Neutrophil (primary cell): ENCODE data around the gene ERO1B.

ENCODE experiments used
- H3K27ac ChIP-seq: fragments of 200-600 bp; sonication (generic); 2 replicates; pipeline ENCODE4 v1.5.1; 2016; ENCODE audit warnings: mild to moderate bottlenecking, moderate library complexity
- H3K27me3 ChIP-seq: fragments of 200-600 bp; sonication (generic); 2 replicates; pipeline ENCODE4 v1.6.0; 2016; ENCODE audit warnings: mild to moderate bottlenecking
- H3K36me3 ChIP-seq: fragments of 200-600 bp; sonication (generic); 2 replicates; pipeline ENCODE4 v1.5.1; 2017
- H3K4me1 ChIP-seq, 2 experiments: fragments of 200-600 bp in 1 of 2; sonication (generic) in 1 of 2; 1 replicate in 1 of 2; 2 replicates in 1 of 2; pipeline versions ENCODE4 v1.5.1 to v1.6.1; 2013 to 2016; ENCODE audit warnings: low read depth in 1 of 2, low read length in 1 of 2, mild to moderate bottlenecking in 1 of 2, moderate library complexity in 1 of 2; ENCODE audit not compliant: control insufficient read depth in 1 of 2, insufficient read depth in 1 of 2
- H3K4me3 ChIP-seq, 2 experiments: fragments of 200-600 bp in 1 of 2; sonication (generic) in 1 of 2; 1 replicate in 1 of 2; 2 replicates in 1 of 2; pipeline ENCODE4 v1.5.1; 2013 to 2016; ENCODE audit warnings: low read depth in 1 of 2, low read length in 1 of 2, mild to moderate bottlenecking in 1 of 2, moderate library complexity in 1 of 2
- H3K9me3 ChIP-seq: fragments of 200-600 bp; sonication (generic); 2 replicates; pipeline ENCODE4 v1.5.1; 2016
- TF ChIP-seq, protein P1 (sequence below): fragments of 200-600 bp; sonication (generic); IDR thresholded peaks from 2 replicates; pipeline ENCODE4 v1.5.1; 2016; ENCODE audit warnings: antibody characterized with exemption

ERO1B gene

DNA sequence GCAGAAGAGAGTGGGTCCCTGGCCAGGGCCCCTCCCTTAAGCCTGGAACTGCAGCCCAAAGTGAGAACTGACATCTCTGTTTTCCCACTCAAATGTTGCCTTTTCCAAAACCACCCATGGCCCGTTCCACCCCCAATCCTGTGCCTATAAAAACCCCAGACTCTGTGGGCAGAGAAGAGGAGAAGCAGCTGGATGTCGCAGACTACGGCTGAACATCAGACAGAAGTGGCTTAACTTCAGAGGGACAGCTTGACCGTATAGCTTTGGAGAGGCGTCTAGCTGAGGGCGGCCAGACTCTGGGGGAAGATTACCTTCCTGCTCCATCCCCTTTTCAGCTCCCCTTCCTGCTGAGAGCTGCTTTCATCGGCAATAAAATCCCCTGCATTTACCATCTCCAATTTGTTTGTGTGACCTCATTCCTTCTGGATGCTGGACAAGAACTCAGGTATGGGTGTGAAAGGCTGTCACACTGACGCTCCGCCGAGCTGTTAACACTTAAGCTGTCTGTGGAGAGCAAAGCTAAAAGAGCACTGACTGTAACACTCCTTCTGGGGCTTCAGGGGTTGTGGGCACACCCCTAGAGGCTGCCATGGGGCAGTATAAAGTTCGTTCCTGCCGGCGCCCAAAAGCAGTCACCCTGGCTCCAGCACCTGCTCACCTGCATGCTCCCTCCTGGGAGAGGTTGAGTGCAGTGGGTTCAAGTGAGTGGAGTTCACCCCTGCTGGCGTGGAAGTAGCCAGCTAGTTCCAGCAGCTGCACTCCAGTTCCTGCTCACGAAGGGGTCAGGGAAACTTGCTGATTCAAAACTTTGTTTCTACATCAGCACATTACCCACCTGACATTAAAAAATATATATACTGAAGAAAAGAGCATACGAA is 19.6 kb upstream of the ERO1B start:
- Histone ChIP-seq H3K4me1 (no peaks in the 10 kb centered on the region), H3K4me3 (no peak overlapping the region), H3K27ac (no peak overlapping the region), H3K27me3 (no peaks in the 10 kb centered on the region), H3K9me3 (no peaks in the 10 kb centered on the region), H3K36me3 (no peaks in the 10 kb centered on the region)
- TF ChIP-seq, protein P1, sequence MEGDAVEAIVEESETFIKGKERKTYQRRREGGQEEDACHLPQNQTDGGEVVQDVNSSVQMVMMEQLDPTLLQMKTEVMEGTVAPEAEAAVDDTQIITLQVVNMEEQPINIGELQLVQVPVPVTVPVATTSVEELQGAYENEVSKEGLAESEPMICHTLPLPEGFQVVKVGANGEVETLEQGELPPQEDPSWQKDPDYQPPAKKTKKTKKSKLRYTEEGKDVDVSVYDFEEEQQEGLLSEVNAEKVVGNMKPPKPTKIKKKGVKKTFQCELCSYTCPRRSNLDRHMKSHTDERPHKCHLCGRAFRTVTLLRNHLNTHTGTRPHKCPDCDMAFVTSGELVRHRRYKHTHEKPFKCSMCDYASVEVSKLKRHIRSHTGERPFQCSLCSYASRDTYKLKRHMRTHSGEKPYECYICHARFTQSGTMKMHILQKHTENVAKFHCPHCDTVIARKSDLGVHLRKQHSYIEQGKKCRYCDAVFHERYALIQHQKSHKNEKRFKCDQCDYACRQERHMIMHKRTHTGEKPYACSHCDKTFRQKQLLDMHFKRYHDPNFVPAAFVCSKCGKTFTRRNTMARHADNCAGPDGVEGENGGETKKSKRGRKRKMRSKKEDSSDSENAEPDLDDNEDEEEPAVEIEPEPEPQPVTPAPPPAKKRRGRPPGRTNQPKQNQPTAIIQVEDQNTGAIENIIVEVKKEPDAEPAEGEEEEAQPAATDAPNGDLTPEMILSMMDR: no peak

DNA sequence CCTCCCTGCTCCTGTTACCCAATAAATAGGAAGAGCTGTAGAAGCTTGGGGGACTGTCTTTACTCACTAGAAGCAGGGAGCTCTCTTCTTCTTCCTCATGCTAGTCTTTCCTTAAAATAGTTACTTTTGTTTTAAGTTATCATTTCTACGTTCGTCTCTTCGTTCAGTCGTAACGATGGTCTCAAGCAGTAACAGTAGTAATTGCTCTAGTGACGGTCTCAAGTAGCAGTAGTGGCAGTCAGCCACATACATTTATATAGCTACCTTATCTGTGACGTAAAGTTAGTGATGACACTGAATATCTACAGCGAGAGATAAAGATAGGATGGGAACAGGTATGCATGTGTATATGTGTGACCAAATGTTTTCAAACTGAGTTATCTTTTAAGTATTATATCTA is 15.4 kb upstream of the ERO1B start:
- Histone ChIP-seq H3K27me3 (no peaks in the 10 kb centered on the region), H3K36me3 (no peaks in the 10 kb centered on the region), H3K4me3 (no peak overlapping the region), H3K9me3 (no peaks in the 10 kb centered on the region), H3K27ac (no peak overlapping the region), H3K4me1 (no peaks in the 10 kb centered on the region)
- TF ChIP-seq, protein P1: no peak

DNA sequence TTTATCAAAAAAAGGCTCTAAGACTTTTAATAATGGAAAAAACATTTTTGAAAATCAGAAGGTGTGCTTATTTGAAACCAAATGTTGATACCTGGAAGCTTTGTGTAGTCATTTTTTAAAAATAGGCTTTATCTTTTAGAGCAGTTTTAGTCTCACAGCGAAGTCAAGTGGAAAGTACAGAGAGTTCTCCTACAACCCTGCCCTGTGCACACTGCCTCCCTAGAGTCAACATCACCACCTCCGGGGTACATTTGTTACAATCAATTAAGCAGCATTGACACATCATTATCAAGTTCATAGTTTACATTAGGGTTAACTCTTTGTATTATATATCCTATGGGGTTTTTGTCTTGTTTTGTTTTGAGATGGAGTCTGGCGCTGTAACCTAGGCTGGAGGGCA is 10.7 kb upstream of the ERO1B start:
- Histone ChIP-seq H3K27ac (no peak overlapping the region), H3K4me3 (no peak overlapping the region), H3K36me3 (no peaks in the 10 kb centered on the region), H3K4me1 (no peaks in the 10 kb centered on the region), H3K9me3 (no peaks in the 10 kb centered on the region), H3K27me3 (no peaks in the 10 kb centered on the region)
- TF ChIP-seq, protein P1: no peak

DNA sequence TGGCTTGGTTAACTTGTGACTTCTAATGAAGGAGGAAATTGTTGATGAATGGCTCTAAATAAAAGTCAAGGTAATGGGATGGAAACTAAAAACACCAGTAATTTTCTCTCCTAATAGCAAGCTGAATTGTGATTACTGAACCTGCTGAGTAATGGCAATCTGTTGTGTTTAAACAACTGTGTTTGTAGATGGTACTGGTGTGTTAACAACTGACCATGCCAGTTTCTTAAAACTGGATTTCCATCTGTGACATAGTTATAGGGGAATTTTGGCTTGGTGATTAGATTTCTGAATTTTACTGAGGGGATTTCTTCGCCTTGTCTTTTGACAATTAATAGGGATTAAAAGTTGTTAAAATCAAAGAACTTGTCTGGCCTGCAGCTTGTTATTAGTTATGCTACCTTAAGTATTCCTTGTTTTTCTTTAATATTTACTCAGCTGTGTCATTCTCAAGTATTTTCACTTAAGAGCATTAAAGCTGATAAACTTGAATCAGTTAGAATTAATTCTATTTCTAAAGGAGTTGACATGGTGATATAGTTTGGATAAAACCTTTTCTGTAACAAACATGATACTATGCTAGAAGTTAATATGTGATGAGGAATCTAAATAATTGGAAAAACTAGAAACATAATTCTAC is 7.9 kb upstream of the ERO1B start:
- TF ChIP-seq, protein P1: no peak
- Histone ChIP-seq H3K27me3 (peaks cover 7% of the 10 kb centered on the region), H3K36me3 (no peaks in the 10 kb centered on the region)

DNA sequence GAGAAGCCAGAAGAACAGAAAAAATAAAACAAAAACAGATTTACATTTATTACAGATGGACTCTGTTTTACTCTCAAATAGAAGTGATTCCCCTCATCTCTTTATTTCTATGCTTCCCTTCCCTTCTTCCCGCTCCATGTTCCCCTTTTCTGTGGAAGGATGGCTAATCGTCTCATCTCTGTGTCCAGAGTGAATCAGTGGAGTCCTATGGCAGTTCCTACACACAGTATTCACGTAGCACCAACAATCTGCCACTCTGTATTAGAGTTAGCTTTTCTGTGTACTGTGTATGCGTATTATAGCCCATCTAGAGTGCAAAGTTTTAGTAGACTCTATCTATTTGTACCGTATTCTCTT is 6.8 kb upstream of the ERO1B start:
- H3K9me3 ChIP-seq: no peaks in the 10 kb centered on the region
- peaks cover 14% of the 10 kb centered on the region for H3K27me3 ChIP-seq
- no peak overlapping the region for H3K27ac ChIP-seq
- no peaks in the 10 kb centered on the region for H3K36me3 ChIP-seq
- H3K4me3 ChIP-seq: no peak overlapping the region
- TF ChIP-seq, protein P1: no peak
- no peaks in the 10 kb centered on the region for H3K4me1 ChIP-seq

More for the DNA sequence above, 7.9 kb upstream of the ERO1B start:
- no peak overlapping the region for H3K27ac ChIP-seq
- no peaks in the 10 kb centered on the region for H3K9me3 ChIP-seq
- H3K4me1 ChIP-seq: no peaks in the 10 kb centered on the region
- no peak overlapping the region for H3K4me3 ChIP-seq
